GM12891 (cell line): ENCODE data around the gene CPS1.

ENCODE experiments used
- POLR2A ChIP-seq: IDR thresholded peaks from 2 replicates; pipeline ENCODE4 v1.6.1; 2011; ENCODE audit warnings: low read depth, low read length, control low read depth
- POLR2AphosphoS5 ChIP-seq: IDR thresholded peaks from 2 replicates; pipeline ENCODE4 v1.6.1; 2011; ENCODE audit warnings: low read depth, low read length, control low read depth

GRCh38 chr2:210577263-210578071 lies 21.1 kb downstream of the CPS1 start:
- no peak for TF ChIP-seq POLR2A
- TF ChIP-seq POLR2AphosphoS5 = no peak
